Measurements from ENCODE around the gene RHBG.

RHBG gene

GRCh38 chr1:156407344-156407743 is 38.3 kb downstream of the RHBG start:
- no peak for DNase-seq (ENCODE audit: low read depth in 2 of 2)

DNA sequence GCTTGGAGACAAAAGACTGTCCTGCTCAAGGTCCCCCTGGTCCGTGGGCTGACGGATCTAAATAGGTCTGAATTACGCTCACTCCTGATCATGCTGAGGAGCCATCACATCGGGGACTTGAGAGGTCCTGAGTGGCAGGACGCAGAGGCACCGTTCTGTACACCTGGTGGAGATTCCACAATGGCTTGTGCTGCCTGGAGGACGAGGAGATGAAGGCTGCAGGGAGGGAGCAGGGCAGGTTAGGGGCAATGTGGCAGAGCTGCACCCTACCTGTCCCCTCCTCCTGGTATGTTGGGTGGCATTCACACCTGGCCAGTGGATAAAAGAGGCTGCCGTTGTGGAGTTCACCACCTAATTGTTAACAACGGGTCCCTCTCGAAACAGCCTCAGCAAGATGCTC is 38.7 kb downstream of the RHBG start:
- no peak for DNase-seq (ENCODE audit: low read depth in 2 of 2)

DNA sequence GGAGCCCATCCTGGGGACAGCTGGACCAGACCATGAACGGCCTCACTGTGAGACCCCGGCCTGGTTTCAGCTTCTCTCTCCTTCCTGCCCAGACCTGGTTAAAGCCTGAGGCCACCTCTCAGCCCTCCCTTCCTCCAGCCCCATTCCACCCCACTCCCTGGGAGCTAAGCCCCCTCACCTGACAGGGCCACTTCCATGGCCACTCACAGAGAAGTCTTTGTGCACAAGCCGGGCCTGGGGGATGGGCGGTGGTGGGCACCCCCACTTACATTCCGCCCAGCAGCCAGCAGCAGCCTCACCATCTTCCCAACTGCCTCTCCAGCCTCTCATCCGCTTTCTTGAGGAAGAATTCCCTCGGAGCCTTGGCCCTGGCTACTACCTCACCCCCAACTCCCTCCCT is 40.4 kb downstream of the RHBG start:
- no peak for DNase-seq (ENCODE audit: low read depth in 2 of 2)

- DNase-seq (ENCODE audit: low read depth in 2 of 2), result no peak
Measured at GRCh38 chr1:156410238-156410637, 41.2 kb downstream of the RHBG start.

GRCh38 chr1:156410740-156411139 is 41.7 kb downstream of the RHBG start:
- no peak for DNase-seq (ENCODE audit: low read depth in 2 of 2)

- DNase-seq (ENCODE audit: low read depth in 2 of 2), result no peak
Measured at GRCh38 chr1:156412653-156413321, 43.8 kb downstream of the RHBG start.

DNA sequence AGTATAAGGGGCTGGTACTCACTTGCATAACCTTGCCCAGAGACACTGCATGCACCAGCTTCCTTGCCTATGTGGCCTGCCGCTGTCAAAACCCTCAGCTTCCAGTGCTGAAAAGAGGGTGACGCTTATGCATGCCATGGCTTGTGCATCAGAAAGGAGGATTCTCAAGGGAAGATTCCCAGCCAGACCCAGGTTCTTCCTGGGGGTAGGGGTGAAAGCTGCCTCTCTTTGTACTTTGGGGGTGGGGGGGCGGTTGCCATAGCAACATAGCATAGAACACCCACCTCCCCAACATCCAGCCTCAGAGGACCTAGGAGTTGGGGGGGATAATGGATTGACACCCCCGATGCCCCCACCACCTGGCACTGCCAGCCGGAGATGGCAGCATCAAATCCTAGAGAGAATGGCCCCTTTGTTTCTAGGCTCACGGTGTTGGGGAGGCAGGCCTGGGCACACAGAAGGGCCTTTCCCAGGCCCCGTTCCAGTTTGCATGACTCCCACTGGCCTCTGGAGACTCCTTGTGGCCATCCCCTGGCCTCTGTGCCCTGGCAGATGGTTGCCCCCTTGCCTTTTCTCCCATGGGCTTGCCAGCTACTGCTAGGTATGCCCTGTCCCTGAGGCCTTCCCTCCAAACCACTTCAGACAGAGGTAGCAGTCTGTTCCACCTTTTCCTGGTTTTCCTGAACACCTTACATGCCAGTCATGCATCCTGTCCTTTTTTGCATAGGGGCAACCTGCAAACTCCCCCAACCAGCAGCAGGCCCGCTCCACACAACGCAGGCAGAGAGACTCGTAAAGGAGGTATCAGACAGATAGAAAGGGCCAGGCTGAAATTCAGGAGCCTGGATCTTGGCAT is 44.6 kb downstream of the RHBG start:
- no peak for DNase-seq (ENCODE audit: low read depth in 2 of 2)

GRCh38 chr1:156414461-156415064 is 45.6 kb downstream of the RHBG start:
- no peak for DNase-seq (ENCODE audit: low read depth in 2 of 2)

GRCh38 chr1:156416993-156417392 is 48.0 kb downstream of the RHBG start:
- DNase-seq (ENCODE audit: low read depth in 2 of 2), result no peak

GRCh38 chr1:156417401-156418020 is 48.5 kb downstream of the RHBG start:
- DNase-seq (ENCODE audit: low read depth in 2 of 2), result no peak

GRCh38 chr1:156418416-156419070 is 49.5 kb downstream of the RHBG start:
- DNase-seq (ENCODE audit: low read depth in 2 of 2), result no peak

DNA sequence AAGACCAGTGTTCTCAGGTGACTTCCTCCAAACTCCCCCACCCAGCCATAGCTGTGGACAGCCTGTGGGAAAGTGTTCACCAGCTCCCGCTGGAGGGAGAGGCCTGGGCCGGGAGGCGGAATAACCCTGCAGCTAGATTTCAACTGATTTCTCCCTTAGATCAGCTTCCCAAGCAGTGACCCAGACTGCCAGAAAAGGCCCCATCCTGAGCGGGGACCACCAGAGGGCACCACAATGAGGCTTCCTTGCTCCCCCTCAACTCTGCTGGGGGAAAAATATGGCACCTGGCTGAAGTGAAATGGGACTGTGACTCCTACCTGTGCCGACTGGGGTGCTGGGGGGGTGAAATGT is 50.8 kb downstream of the RHBG start:
- no peak for DNase-seq (ENCODE audit: low read depth in 2 of 2)

DNA sequence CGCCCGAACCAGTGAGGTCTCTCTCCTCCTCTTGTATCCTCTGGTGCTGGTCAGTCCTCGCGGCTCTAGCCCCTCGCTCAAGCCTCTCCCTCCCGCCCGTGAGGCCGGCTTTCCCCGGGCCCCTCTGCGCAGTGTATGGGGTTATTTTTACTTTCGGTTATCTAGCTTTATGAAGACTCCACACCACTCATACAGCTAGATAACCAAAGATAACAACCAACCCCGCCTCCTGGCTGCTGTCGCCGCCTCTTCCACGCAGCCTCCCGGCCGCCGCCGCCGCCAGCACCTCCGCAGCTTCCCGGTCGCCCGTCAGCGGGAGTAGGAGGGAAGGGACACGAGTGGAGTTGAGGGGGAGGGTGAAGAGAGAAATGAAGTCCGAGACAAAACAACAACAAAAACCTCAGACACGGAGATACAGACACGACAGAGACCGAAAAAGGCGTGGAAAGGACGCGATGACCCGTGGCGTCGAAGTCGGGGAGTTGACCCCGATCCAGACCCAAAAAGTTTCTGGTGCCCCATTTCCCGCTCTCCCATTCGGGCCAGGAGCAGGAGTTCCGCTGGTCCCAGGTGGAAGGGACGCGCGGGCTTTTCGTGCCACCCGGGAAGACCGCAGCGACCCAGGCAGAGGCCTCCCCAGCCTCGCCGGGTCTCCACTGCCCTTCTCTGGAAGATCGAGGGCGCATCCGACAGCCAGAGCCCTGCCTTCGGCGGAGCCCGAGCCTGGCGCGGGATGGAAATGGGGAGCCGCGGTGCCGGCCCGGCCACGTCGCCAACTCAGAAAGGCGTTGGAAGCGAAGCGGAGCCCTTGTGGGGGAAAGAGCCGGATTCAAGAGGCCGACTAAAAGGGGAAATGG is 51.4 kb downstream of the RHBG start:
- DNase-seq (ENCODE audit: low read depth in 2 of 2), result no peak

- peak; percentile 31 to 45 for DNase-seq (ENCODE audit: low read depth in 2 of 2)
Measured at GRCh38 chr1:156421062-156421938, 52.3 kb downstream of the RHBG start.

DNA sequence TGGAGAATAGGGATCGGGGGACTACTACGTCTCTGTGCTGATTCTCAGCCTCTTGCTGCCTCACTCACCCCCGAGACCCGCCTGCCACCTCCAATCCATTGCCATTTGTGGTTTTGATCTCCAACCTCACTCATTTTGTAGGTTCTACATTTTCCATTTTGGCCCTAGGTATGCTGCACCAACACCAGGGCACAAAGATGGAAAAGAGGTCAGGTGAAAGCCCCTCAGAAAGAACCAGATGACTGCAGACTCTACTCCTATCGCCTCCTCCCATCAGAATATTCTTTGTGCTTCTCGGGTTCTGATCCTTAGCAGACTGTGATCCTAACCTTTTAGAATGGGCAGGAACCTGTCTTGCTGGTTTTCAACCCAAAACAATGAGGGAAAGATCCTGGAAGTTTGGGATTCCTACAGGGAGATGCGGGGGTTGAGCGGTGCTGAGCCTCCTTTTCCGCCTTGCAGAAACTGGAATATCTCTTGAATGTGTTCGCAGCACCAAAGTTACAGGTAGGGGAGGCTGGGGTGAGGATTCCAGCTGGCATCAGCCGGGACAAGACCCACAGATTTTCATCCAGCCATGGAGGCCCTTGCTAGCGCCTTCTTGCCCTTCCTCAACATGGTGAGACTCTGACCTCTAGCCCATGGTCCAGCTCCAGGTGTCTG is 53.1 kb downstream of the RHBG start:
- DNase-seq (ENCODE audit: low read depth in 2 of 2), result no peak

GRCh38 chr1:156422602-156423091 is 53.6 kb downstream of the RHBG start:
- no peak for DNase-seq (ENCODE audit: low read depth in 2 of 2)

DNA sequence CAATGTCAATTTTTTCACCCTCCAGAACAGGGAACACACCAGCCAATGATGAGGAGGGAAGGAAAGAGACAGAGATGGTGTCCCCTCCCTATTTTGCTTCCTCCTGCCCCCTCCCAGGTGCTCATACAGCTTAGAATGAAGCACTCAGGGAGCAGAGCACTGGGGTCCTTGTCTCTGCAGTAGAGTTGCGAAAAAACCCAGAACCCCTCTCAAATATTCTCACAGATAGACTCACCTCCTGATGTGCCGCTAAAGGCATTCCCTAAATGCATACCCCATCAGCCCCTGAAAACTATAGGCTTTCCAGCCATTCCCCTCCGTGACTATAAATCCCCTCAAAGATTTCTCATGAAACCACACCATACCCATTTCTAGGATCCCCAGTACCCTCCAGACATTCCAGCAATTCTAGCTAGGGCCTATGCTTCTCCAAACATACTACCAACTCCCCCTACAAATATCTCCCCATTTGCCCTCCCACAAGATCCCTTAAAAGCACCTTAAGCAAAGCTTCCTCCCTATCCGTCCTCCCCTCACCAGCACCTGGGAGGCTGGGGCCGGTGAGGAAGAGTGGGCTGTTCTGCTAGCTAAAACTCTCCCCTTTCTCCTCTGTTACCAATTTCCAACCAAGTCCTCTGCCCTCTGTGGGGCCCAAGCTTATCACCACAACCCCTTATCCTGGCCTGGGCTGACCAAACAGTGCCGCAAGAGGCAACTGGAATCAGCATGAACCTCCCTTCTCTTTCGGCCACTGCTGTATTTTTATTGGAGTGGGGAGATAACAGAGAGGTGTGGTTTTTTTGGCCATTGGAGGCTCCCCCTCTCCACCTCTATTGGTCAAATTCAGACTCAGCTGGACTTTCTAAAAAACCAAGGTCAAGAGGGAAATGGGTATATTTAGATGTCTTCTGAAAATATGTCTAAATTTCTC is 54.7 kb downstream of the RHBG start:
- DNase-seq (ENCODE audit: low read depth in 2 of 2), result no peak

DNA sequence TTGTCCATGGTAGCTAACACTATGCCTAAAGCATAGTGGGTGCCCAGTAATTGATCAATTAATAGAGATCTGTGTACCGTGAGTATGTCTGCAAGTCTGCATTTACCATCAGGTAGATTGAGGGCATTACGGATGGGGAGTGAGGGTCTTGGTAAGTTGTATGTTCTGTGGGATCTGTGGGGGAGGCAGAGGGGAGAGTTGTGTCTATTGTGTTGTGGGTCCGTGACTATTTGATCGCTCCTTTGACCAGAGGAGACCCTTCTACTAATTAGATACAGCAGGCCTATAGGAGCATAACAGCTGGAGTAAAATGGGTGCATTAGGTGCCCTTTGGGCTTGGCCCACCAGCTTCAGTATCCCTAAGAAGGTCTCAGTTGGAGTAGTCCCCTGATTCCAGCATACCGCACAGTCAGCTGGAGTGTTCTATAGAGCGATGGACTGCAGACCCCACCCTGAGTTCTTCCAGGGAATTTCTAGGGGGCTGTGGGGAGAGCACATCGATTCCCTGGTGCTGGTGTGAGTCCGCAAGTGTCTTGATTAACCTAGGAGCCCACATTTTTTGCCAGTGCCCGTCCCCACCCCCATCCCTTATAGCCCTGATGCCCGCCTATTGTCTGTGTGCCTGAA is 55.9 kb downstream of the RHBG start:
- DNase-seq (ENCODE audit: low read depth in 2 of 2), result no peak
